Fibroblast of skin of back (primary cell): ENCODE measurements around the gene DPH7.
A peak's percentile ranks its signal among the peaks of the same experiment; 100 is the strongest.
"Not testable (repeated sequence)": the region's sequence is repeated elsewhere in the genome, so short reads cannot be mapped to it uniquely, and the experiment has no call there.

Experiments used
- DNase-seq: peaks from one replicate; pipeline ENCODE4 v3.0.0-alpha.2; 2013

The DPH7 gene

DNA sequence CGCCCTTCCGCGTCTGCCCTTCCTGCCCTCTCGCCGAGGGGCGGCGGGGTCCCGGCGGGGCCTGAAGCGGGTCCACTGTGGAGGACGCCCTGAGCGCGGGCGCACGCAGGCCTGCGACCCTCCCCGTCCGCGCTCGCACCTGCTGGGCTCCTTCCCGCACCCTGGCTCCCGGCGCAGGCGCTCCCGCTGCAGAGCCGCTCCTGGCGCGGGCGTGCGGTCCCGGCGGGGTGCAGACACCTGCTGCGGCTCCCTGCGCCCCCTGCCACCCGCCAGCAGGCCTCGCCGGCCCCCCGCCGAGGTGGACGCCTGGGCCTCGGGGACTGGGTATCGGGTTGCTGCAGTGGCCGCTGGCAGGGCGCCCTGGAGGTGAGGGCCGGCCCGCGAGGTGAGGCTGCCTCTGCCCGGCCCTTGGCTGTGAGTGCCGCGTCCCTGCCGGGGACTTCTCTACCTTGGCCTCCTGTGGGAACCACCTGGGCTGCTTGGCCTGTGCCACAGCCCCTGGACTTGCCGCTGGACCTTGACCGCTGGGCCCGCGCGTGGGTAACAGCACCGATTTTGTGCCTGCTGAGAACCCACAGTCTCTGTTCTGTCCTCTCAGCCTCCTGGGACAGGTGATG is 27.4 kb upstream of the DPH7 start:
- DNase-seq: no peak

DNA sequence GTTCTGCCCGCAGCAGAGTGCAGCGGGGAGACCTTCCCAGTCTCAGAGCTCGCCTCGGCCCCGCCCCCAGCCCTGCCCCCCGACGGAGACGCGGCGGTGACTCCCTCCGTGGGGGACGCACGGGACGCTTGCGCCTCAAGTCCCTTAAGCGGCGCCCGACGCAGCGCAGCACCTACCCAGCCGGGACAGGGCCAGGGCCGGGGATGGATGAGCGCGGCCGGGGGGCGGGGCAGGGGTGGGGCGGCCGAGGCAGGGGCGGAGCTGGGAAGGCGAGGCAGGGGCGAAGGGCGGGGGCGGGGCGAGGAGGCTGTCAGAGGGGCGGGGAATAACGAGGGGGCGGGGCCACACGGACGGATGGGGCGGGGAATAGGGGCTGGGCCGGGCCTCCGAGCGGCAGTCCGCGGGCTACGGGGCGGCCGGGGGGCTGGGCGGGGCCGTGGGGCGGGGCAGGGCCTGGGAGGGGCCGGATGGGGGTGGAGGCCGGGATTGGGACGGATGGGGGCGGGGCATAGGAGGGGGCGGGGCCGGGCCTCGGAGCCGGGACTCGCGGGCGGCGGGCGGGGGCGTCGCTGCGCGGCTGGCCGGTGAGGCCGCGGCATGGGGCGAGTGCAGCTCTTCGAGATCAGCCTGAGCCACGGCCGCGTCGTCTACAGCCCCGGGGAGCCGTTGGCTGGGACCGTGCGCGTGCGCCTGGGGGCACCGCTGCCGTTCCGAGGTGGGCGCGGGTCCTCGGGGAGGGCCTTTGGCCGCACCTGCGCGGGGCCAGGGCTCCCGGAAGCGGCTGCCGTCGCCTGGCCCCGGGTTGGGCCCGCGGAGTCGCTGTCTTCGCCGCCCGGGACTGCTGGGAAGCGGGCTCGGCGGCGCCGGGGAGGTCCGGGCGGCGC is 26.6 kb upstream of the DPH7 start, which contains the start of gene ARRDC1:
ARRDC1 (plus strand) TSS at position 566 of the 884 bp plus-strand sequence; CDS start at position 598, 32 bp downstream.
- peak; percentile 93 for DNase-seq

- DNase-seq: no peak
Observed at GRCh38 chr9:137604345-137605086, 25.8 kb upstream of the DPH7 start.

- no peak for DNase-seq
Observed at GRCh38 chr9:137603879-137604278, 25.2 kb upstream of the DPH7 start.

DNA sequence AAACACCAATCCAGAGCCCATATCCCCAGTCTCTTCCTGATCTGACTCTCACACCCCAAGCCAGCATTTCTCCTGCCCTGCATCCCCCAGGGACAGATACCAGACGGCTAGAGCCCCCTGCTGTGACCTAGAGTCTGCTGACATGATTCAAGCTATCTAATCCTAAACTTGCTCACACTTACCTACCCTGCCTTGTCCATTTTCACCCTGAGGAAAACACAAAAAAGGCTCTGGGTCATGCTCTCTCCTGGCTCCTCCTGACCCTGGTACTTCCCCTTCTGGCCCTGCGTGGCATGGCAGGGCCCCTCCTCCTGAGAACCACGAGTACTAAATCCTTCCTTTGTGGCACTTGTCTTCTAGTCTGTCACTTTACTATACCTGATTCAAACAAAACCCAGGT is 23.9 kb upstream of the DPH7 start:
- peak; percentile 16 for DNase-seq

DNA sequence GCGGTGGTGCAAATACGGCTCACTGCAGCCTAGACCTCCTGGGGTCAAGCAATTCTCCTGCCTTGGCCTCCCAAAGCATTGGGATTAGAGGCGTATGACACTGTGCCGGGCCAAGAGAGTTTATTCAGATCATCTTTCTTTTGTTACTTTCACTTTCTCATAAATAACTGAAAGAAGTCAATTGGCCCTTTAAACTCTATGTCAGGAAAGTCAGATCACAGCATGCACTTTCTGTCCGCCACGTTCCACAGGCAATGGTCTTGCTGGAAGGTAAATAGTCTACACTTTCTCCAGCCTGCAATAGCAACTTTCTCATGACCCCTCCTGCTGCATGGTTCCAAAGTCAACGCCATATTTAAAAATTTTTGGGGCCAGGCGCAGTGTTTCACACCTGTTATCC is 20.2 kb upstream of the DPH7 start:
- DNase-seq: no peak

DNA sequence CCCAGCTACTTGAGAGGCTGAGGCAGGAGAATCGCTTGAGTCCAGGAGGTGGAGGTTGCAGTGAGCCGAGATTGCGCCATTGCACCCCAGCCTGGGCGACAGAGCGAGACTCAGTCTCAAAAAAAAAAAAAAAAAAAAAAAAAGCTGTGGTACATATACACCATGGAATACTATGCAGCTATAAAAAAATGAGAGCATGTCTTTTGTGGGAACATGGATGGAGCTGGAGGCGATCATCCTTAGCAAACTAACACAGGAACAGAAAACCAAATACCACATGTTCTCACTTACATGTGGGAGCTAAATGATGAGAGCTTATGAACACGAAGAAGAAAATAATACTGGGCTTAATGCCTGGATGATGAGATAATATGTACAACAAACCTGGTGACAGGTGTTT is 17.9 kb upstream of the DPH7 start:
- DNase-seq: not testable (repeated sequence)

GRCh38 chr9:137593176-137593575 is 14.5 kb upstream of the DPH7 start:
- DNase-seq: no peak

- no peak for DNase-seq
Observed at GRCh38 chr9:137592767-137593166, 14.0 kb upstream of the DPH7 start.

DNA sequence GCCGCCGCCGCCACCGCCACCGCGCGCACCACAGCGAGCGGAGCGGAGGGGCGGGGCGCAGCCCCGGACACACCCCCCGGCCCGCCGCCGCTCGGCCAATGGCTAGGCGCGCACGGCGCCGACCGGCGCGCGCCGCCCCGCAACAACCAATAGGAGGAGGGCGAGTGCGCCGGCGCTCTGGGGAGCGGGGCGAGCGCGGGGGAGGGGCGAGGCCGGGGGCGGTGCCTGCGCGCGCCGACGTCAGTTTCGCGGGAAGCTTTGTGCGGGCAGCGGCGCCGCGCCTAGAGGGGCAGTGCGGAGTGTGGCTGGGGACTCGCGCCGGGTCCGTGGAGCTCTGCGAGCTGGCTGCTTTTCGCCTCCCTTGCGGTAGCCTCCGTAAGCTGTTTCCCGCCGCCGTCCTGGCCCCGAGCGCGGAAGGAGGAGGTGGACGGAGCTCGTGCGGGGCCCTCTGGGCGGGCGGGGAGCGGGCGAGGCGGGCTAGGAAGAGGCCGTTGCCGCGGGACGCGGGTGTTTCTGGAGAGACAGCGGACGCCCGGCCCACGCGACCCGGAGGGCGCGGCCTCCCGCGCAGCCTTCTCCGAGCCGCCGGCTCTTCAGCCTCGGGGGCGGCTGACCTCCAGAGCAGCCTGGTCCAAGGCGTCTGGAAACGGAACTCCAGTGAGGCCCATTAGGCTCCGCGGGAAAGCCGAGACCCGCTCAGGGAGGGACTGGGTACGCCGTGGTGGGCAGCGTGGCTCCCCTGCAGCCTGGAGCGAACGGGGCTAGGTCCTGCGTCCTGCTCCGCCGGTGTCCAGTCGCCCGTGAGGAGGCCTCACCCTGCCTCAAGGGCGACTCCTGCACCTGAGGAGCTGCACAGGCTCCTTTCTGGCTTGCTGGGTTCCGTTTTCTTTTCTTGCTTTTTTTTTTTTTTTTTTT is 12.0 kb upstream of the DPH7 start, which contains the start of gene ZMYND19:
ZMYND19 (minus strand) TSS at position 44 of the 915 bp plus-strand sequence. CDS start 249 bp downstream, outside the sequence.
- peak; percentile 85 for DNase-seq

- DNase-seq: no peak
Observed at GRCh38 chr9:137590123-137590468, 11.4 kb upstream of the DPH7 start.

- DNase-seq: peak; percentile 17
Observed at GRCh38 chr9:137589441-137590122, 10.9 kb upstream of the DPH7 start.

GRCh38 chr9:137588891-137589290 is 10.2 kb upstream of the DPH7 start:
- no peak for DNase-seq

- no peak for DNase-seq
Observed at GRCh38 chr9:137588311-137588710, 9.6 kb upstream of the DPH7 start.

DNA sequence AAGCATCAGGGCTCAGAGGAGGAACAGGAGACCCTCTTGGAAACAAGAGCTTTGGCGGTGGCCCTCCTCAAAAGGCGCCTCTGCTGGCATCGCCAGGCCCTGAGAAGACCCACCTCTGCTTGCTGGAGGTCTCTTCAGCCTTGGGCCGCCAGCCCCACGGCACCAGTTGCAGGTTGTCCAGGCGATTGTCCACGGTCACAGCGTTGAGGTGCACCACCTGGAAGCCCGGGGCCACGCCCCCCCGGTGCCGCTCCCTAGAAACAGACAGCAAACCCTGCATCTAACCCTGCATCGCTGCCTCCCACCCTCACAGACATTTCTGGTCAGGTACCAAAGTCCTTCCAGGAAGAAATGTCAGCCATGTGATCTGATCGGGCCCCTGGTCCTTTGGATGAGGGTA is 8.1 kb upstream of the DPH7 start:
- DNase-seq: no peak

DNA sequence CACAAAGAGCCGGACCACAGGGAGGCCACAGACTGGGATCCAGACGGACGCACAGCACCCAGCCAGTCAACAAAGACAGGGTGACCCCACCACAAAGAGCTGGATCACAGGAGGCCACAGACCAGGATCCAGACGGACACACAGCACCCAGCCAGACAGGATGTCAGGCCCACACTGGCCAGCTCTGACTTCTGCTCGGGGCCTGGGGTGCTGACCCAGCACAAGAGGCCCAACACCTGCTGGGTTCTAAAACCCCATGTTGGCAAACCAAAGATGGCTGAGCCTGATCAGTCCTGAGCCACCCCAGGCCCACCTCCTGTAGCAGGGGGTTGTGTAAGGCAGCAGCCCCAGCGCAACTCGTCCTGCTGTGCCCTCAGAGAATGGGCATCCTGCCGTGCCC is 5.2 kb upstream of the DPH7 start:
- no peak for DNase-seq

DNA sequence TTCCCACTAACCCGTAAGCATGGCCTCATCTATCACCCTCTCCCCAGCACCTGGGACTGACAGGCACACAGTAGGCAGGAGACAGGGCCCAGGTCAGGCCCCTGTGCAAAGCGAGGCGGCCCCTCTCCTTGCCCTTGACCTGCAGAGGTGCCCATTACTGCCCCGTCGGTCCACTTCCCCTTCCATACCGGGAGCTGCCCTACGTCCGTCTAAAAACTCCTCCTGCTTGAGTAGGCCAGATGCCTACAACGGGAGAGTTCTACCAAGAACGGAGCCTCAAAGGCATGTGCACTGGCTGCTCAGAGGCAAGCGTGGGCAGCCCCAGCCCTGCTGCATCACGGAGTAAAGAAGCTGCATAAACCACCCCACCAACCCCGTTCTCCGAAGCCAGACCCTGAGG is 4.6 kb upstream of the DPH7 start:
- no peak for DNase-seq

DNA sequence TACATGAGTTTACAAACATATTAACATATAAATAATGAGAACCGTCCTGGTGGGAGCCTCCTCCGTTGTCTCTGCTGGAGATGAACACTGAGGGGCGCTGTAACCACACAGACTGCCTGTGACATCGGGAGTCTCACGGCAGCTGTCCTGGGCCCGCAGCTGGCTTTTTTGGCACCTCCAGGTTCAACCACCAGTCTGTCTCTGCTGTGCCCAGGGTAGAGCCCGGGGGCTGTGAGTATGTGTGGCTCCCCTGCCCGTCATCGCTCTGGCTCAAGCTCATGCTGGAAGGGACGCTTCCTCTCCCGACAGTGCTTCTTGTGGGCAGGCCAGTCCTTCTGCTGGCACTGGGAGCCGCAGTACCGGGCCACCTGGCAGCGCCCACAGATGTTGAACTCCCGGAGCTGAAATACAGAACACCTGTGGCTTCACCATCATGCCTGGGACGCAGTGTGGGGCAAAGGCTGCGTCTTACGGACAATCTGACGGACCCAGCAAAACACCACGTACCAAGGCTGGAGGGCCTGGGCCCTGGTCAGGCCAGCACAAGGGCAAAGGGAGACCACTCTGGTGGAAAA is 3.6 kb upstream of the DPH7 start:
- no peak for DNase-seq

GRCh38 chr9:137581361-137582285 is 2.9 kb upstream of the DPH7 start:
- DNase-seq: no peak

DNA sequence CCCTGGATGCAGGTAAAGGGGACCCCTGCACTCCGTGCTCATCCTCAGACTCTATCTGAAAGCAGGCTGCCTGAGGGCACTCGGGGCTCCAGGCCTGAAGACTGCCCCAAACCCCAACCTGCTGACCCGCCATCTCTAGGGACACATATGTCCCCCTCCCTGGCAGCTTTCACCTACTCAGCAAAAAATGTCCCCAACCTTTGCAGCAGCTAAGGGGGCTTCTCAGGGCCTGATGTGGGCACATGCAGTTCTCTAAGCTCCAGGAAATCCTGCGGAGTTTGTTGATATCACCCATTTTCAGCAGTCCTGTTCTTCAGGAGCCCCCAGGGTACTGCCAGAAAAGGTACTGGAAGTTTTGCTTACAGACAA is 2.2 kb upstream of the DPH7 start:
- DNase-seq: no peak
